ENCODE measurements around the gene ARID1B. TPM values are rescaled to one million over a fixed set of nuclear protein-coding genes. Genes with fewer than 3 reads are reported as not detected.

Gene ARID1B
- total and polyA plus RNA-seq, 11 donors, result 15.3 to 76.1 (median 40.7) TPM

GRCh38 chr6:157098999-157099398, 321.8 kb downstream of the ARID1B start:
- peaks cover 0 to 39% (median 17%) of the 10 kb centered on the region in 12 donors for H3K4me1 ChIP-seq
- H3K36me3 ChIP-seq, result peaks cover 0 to 4% (median 0%) of the 10 kb centered on the region in 9 donors
- H3K27ac ChIP-seq, result no peak overlapping the region
- TF ChIP-seq CTCF (IDR thresholded peaks at IDR 0.05), result no peak
- no peak for TF ChIP-seq POLR2A (IDR thresholded peaks at IDR 0.05)
- H3K4me3 ChIP-seq, result no peak overlapping the region
- intact Hi-C loops (cut with DNase I), result no loop called here
- ATAC-seq (no peak), DNase-seq (no peak)
- H3K27me3 ChIP-seq, result no peaks in the 10 kb centered on the region
- WGBS, 4 donors, result 93 to 97% (median 96%) methylated on average over 8 of the region's 8 CpGs
- no peaks in the 10 kb centered on the region for H3K9me3 ChIP-seq

- peak in 3 of 4 donors; percentile 58 to 82 (median 77) for ATAC-seq
- H3K27me3 ChIP-seq, result no peaks in the 10 kb centered on the region
These were observed 322.9 kb downstream of the ARID1B start for GRCh38 chr6:157099912-157100593.

GRCh38 chr6:157101166-157101565, 324.0 kb downstream of the ARID1B start:
- H3K4me1 ChIP-seq, result peaks cover 0 to 31% (median 15%) of the 10 kb centered on the region in 12 donors
- DNase-seq (no peak), ATAC-seq (no peak)
- TF ChIP-seq POLR2A (IDR thresholded peaks at IDR 0.05), result no peak
- no peak overlapping the region for H3K27ac ChIP-seq
- no peaks in the 10 kb centered on the region for H3K27me3 ChIP-seq
- no peaks in the 10 kb centered on the region for H3K9me3 ChIP-seq
- H3K4me3 ChIP-seq, result no peak overlapping the region
- 63 to 90% (median 81%) methylated on average over 1 of the region's 1 CpG for WGBS, 4 donors
- peaks cover 0 to 4% (median 0%) of the 10 kb centered on the region in 9 donors for H3K36me3 ChIP-seq
- intact Hi-C loops (cut with DNase I), result no loop called here

More at GRCh38 chr6:157099912-157100593, 322.9 kb downstream of the ARID1B start:
- no peaks in the 10 kb centered on the region for H3K9me3 ChIP-seq
- DNase-seq, result no peak
- no peak overlapping the region for H3K4me3 ChIP-seq
- peaks cover 0 to 34% (median 15%) of the 10 kb centered on the region in 12 donors for H3K4me1 ChIP-seq
- H3K27ac ChIP-seq, result peak overlapping the region in 1 of 12 donors; percentile 61
- 37 to 53% (median 49%) methylated on average over 7 of the region's 7 CpGs for WGBS, 4 donors
- TF ChIP-seq POLR2A (IDR thresholded peaks at IDR 0.05), result no peak
- no peak for TF ChIP-seq CTCF (IDR thresholded peaks at IDR 0.05)
- H3K36me3 ChIP-seq, result peaks cover 0 to 4% (median 0%) of the 10 kb centered on the region in 9 donors
- intact Hi-C loops (cut with DNase I), result no loop called here

- ATAC-seq, result no peak
- TF ChIP-seq CTCF (IDR thresholded peaks at IDR 0.05), result no peak
- TF ChIP-seq POLR2A (IDR thresholded peaks at IDR 0.05), result no peak
These were observed 327.6 kb downstream of the ARID1B start for GRCh38 chr6:157104803-157105202.

More at GRCh38 chr6:157104803-157105202, 327.6 kb downstream of the ARID1B start:
- no peak for DNase-seq
- Histone ChIP-seq H3K27ac (no peak overlapping the region), H3K4me1 (peaks cover 0 to 42% (median 28%) of the 10 kb centered on the region in 12 donors), H3K4me3 (no peak overlapping the region), H3K27me3 (no peaks in the 10 kb centered on the region), H3K36me3 (no peaks in the 10 kb centered on the region), H3K9me3 (no peaks in the 10 kb centered on the region)
- 79 to 97% (median 82%) methylated on average over 1 of the region's 1 CpG for WGBS, 4 donors
- intact Hi-C loops (cut with DNase I), result no loop called here
